Panc1 (cell line): ENCODE results near the gene ADAM23. TPM values are rescaled to one million over a fixed set of nuclear protein-coding genes. Genes with fewer than 3 reads are reported as not detected.

Source experiments
- ATAC-seq: fragments of 200-7000 bp; cut with Tn5 transposase; 2 replicates; pipeline ENCODE4 v1.9.1; 2020; ENCODE audit warnings: mild to moderate bottlenecking, moderate library complexity
- BruUV-seq: library from RNA; stranded (reverse); fragments of 400-500 nt; replicated peaks from 2 replicates; lab custom pipeline; 2021; lab: Mats Ljungman, UMichigan
- CTCF ChIA-PET: fragments of 300-600 bp; sonication (Branson Sonifier 250); formaldehyde crosslinking; loops from one replicate; lab custom pipeline; 2022; ENCODE audit warnings: antibody characterized with exemption; lab: Charles Lee
- POLR2A ChIA-PET: fragments of 300-600 bp; sonication (Branson Sonifier 250); formaldehyde crosslinking; loops from one replicate; lab custom pipeline; 2022; ENCODE audit warnings: antibody characterized with exemption; lab: Charles Lee
- DNase-seq: peaks from one replicate; pipeline ENCODE4 v3.0.0-alpha.2; 2010; ENCODE audit warnings: low read depth, low spot score
- H3K27ac ChIP-seq: 2 replicates; pipeline ENCODE4 v1.5.1; 2011; ENCODE audit warnings: mild to moderate bottlenecking, low read length, inconsistent platforms
- H3K27me3 ChIP-seq: fragments of 200-500 bp; sonication (Bioruptor generic); 2 replicates; pipeline ENCODE4 v1.6.0; 2014; ENCODE audit warnings: low read length, inconsistent platforms; ENCODE audit not compliant: control insufficient read depth, insufficient read depth
- H3K36me3 ChIP-seq: fragments of 200-500 bp; sonication (Bioruptor generic); 2 replicates; pipeline ENCODE4 v1.5.1; 2014; ENCODE audit warnings: inconsistent platforms, mild to moderate bottlenecking, low read length, moderate library complexity; ENCODE audit not compliant: control insufficient read depth, insufficient read depth
- H3K4me1 ChIP-seq: 2 replicates; pipeline ENCODE4 v1.5.1; 2011; ENCODE audit warnings: inconsistent platforms, mild to moderate bottlenecking, low read length, moderate library complexity; ENCODE audit not compliant: control insufficient read depth, insufficient read depth
- H3K4me3 ChIP-seq, 2 experiments: 2 replicates each; pipeline ENCODE4 v1.5.1; 2011 to 2012; ENCODE audit warnings: low read depth in 2 of 2, low read length in 2 of 2, mild to moderate bottlenecking in 2 of 2, inconsistent platforms in 1 of 2, moderate library complexity in 1 of 2
- H3K9me3 ChIP-seq: fragments of 200-500 bp; sonication (Bioruptor generic); 2 replicates; pipeline ENCODE4 v1.5.1; 2014; ENCODE audit warnings: low read depth, mild to moderate bottlenecking, inconsistent platforms, low read length, moderate library complexity; ENCODE audit not compliant: control insufficient read depth, insufficient read depth
- CTCF ChIP-seq: fragments of 450-650 bp; IDR thresholded peaks from 2 replicates; pipeline ENCODE4 v1.5.1; 2017; ENCODE audit warnings: mild to moderate bottlenecking
- POLR2AphosphoS5 ChIP-seq: IDR thresholded peaks from 2 replicates; pipeline ENCODE4 v1.6.1; 2012; ENCODE audit warnings: mild to moderate bottlenecking, low read depth, low read length, moderate library complexity
- SIN3A ChIP-seq: IDR thresholded peaks from 2 replicates; pipeline ENCODE4 v1.6.1; 2012; ENCODE audit warnings: low read depth, mild to moderate bottlenecking, low read length, moderate library complexity, borderline replicate concordance; ENCODE audit not compliant: insufficient read depth
- TCF7L2 ChIP-seq: IDR thresholded peaks from 2 replicates; pipeline ENCODE4 v1.6.1; 2011; ENCODE audit warnings: mild to moderate bottlenecking, low read depth, low read length, inconsistent platforms
- in situ Hi-C: cut with HindIII; loops from 2 replicates; pipeline ENCODE4 v1.10.0; 2016; ENCODE audit warnings: low sequenced_read_pairs, low pct_unique_long_range_greater_than_20kb
- intact Hi-C: fragments of 100-400 bp; cut with micrococcal nuclease; formaldehyde crosslinking; loops from one replicate; pipeline ENCODE4 v1.10.0; 2022; ENCODE audit not compliant: unreplicated experiment
- total RNA-seq: library from RNA; stranded (reverse); gene quantifications from one replicate; pipeline ENCODE4 v1.2.1, GENCODE V29; 2021; ENCODE audit not compliant: unreplicated experiment
- TF ChIP-seq, protein P1 (sequence below), 2 experiments: IDR thresholded peaks; 2 replicates each; pipeline ENCODE4 v1.6.1; 2011 to 2012; ENCODE audit warnings: low read depth in 2 of 2, control low read depth in 1 of 2, low read length in 1 of 2, mild to moderate bottlenecking in 1 of 2, moderate library complexity in 1 of 2; ENCODE audit not compliant: insufficient read depth in 1 of 2

Gene ADAM23
- total RNA-seq, 1 experiment from 2014 or later = 0.18 TPM

DNA sequence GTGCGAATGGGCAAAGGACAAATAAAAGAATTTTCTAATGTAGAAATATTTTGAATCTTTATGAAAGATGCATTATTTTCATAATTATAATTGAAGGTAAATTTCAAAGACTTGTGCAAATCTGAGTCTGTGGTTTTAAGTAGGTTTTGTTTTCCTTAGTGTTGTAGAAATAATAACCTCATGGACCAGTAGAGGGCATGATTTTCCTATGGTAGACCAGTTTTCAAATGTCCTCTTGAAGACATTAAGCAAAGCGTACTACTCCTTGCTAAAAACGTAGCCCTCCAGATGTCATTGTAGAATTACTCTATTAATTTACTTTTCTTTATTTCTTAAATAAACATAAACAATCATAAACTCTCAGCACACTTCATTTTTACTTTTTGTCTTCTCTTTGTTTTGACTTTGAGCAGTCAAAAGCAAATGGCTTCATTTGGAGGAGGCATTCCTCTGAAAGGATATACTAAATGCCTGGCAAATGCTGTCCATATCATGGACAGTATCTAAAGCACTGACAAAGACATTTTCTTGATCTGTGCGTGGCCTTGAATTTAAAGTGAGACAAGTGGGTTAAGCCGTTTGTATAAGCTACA is 113.1 kb downstream of the ADAM23 start:
- POLR2A ChIA-PET = no interaction called here

GRCh38 chr2:206557321-206557720 is 114.0 kb downstream of the ADAM23 start:
- in situ Hi-C loops = no loop called here

More for the DNA sequence above, 113.1 kb downstream of the ADAM23 start:
- TF ChIP-seq, protein P1, sequence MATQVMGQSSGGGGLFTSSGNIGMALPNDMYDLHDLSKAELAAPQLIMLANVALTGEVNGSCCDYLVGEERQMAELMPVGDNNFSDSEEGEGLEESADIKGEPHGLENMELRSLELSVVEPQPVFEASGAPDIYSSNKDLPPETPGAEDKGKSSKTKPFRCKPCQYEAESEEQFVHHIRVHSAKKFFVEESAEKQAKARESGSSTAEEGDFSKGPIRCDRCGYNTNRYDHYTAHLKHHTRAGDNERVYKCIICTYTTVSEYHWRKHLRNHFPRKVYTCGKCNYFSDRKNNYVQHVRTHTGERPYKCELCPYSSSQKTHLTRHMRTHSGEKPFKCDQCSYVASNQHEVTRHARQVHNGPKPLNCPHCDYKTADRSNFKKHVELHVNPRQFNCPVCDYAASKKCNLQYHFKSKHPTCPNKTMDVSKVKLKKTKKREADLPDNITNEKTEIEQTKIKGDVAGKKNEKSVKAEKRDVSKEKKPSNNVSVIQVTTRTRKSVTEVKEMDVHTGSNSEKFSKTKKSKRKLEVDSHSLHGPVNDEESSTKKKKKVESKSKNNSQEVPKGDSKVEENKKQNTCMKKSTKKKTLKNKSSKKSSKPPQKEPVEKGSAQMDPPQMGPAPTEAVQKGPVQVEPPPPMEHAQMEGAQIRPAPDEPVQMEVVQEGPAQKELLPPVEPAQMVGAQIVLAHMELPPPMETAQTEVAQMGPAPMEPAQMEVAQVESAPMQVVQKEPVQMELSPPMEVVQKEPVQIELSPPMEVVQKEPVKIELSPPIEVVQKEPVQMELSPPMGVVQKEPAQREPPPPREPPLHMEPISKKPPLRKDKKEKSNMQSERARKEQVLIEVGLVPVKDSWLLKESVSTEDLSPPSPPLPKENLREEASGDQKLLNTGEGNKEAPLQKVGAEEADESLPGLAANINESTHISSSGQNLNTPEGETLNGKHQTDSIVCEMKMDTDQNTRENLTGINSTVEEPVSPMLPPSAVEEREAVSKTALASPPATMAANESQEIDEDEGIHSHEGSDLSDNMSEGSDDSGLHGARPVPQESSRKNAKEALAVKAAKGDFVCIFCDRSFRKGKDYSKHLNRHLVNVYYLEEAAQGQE (IDR thresholded peaks at IDR 0.05; ENCODE audit: insufficient read depth in 1 of 2, low read depth in 2 of 2, low read length in 1 of 2) = no peak
- TF ChIP-seq CTCF = peak; percentile 69; the same call in 1 of the 2 replicates
- no peak for TF ChIP-seq TCF7L2
- TF ChIP-seq SIN3A = no peak
- no peak for TF ChIP-seq POLR2AphosphoS5
- Histone ChIP-seq H3K36me3 (no peaks in the 10 kb centered on the region), H3K4me1 (no peaks in the 10 kb centered on the region), H3K4me3 (no peak overlapping the region), H3K9me3 (no peaks in the 10 kb centered on the region), H3K27me3 (peaks cover 2% of the 10 kb centered on the region; the same call in 1 of the 2 replicates), H3K27ac (no peak overlapping the region)
- no TSS peak for BruUV-seq
- CTCF ChIA-PET = no interaction called here
- peak; percentile 66; the same call in 1 of the 2 replicates for ATAC-seq
- intact Hi-C loops (loop anchor here (10.0 kb wide), 2 partner anchors 118 to 162 kb away; no protein-coding TSS in a partner anchor), in situ Hi-C loops (no loop called here)
- peak; percentile 42 for DNase-seq

More at GRCh38 chr2:206557321-206557720, 114.0 kb downstream of the ADAM23 start:
- Histone ChIP-seq H3K27ac (no peak overlapping the region), H3K9me3 (no peaks in the 10 kb centered on the region), H3K36me3 (no peaks in the 10 kb centered on the region), H3K4me1 (no peaks in the 10 kb centered on the region), H3K4me3 (no peak overlapping the region), H3K27me3 (0 out of 2 replicates have a peak, but pooled peaks cover 2% of the 10 kb centered on the region)
- BruUV-seq = no TSS peak
- ChIA-PET CTCF (no interaction called here), POLR2A (no interaction called here)
- intact Hi-C loops = loop anchor here (10.0 kb wide), 2 partner anchors 117 to 163 kb away; no protein-coding TSS in a partner anchor
- no peak for DNase-seq
- no peak for TF ChIP-seq TCF7L2
- TF ChIP-seq POLR2AphosphoS5 = no peak
- no peak for TF ChIP-seq SIN3A
- TF ChIP-seq, protein P1 (IDR thresholded peaks at IDR 0.05; ENCODE audit: insufficient read depth in 1 of 2, low read depth in 2 of 2, low read length in 1 of 2) = no peak
- no peak for TF ChIP-seq CTCF
- no peak for ATAC-seq
